Measurements from ENCODE around the gene DBET.
"Not testable (repeated sequence)": the region's sequence is repeated elsewhere in the genome, so short reads cannot be mapped to it uniquely, and the experiment has no call there.

- TF ChIP-seq EZH2 (IDR thresholded peaks at IDR 0.05; ENCODE audit: insufficient read depth, poor library complexity, severe bottlenecking); EZH2phosphoT487 (IDR thresholded peaks at IDR 0.05; ENCODE audit: insufficient read depth, low read depth): not testable (repeated sequence)
These were observed 42.5 kb downstream of the DBET start for GRCh38 chr4:190106611-190107480.
